Neural cell (in vitro differentiated cells): ENCODE results near the gene ARGLU1. TPM values are rescaled to one million over a fixed set of nuclear protein-coding genes. Genes with fewer than 3 reads are reported as not detected.

Experiments used
- H2AFZ ChIP-seq: fragments of 200-600, 300-800 bp; sonication (generic), shearing (Covaris generic); 2 replicates; pipeline ENCODE4 v1.6.0; 2014; ENCODE audit warnings: low read depth, mild to moderate bottlenecking, antibody characterized with exemption, low read length, moderate library complexity
- H3F3A ChIP-seq: fragments of 200-600 bp; shearing (Covaris generic); 2 replicates; pipeline ENCODE4 v1.6.1; 2016; ENCODE audit warnings: mild to moderate bottlenecking, moderate library complexity, mixed read lengths, antibody characterized with exemption, low read length; ENCODE audit not compliant: insufficient read depth, poor library complexity, severe bottlenecking
- H3K27ac ChIP-seq: fragments of 200-600, 300-800 bp; sonication (generic), shearing (Covaris generic); 2 replicates; pipeline ENCODE4 v1.5.1; 2014; ENCODE audit warnings: mild to moderate bottlenecking, low read length, moderate library complexity
- H3K27me3 ChIP-seq: fragments of 300-800, 200-600 bp; sonication (generic), shearing (Covaris generic); 2 replicates; pipeline ENCODE4 v1.6.0; 2014; ENCODE audit warnings: mild to moderate bottlenecking, low read depth, low read length, moderate library complexity; ENCODE audit not compliant: insufficient read depth
- H3K36me3 ChIP-seq: fragments of 300-800, 200-600 bp; sonication (generic), shearing (Covaris generic); 2 replicates; pipeline ENCODE4 v1.5.1; 2014; ENCODE audit warnings: mild to moderate bottlenecking, antibody characterized with exemption, low read length, moderate library complexity; ENCODE audit not compliant: insufficient read depth
- H3K4me2 ChIP-seq: fragments of 300-800, 200-600 bp; sonication (generic), shearing (Covaris generic); 2 replicates; pipeline ENCODE4 v1.6.0; 2014; ENCODE audit warnings: mild to moderate bottlenecking, low read length
- H3K4me3 ChIP-seq: fragments of 300-800, 200-600 bp; sonication (generic), shearing (Covaris generic); 2 replicates; pipeline ENCODE4 v1.5.1; 2014; ENCODE audit warnings: mild to moderate bottlenecking, low read length, moderate library complexity
- H3K79me2 ChIP-seq: fragments of 200-600 bp; shearing (Covaris generic); replicated peaks from 2 replicates; pipeline ENCODE4 v1.6.0; 2014; ENCODE audit warnings: mild to moderate bottlenecking, low read length, moderate library complexity; ENCODE audit not compliant: insufficient read depth
- H3K9ac ChIP-seq: fragments of 300-800, 200-600 bp; sonication (generic), shearing (Covaris generic); 2 replicates; pipeline ENCODE4 v1.6.1; 2016; ENCODE audit warnings: mild to moderate bottlenecking, low read length, mixed read lengths
- H3K9me2 ChIP-seq: fragments of 200-600 bp; shearing (Covaris generic); 2 replicates; pipeline ENCODE4 v1.6.1; 2016; ENCODE audit warnings: mild to moderate bottlenecking, low read length, mixed read lengths; ENCODE audit not compliant: insufficient read depth
- H3K9me3 ChIP-seq: fragments of 200-600, 300-800 bp; sonication (generic), shearing (Covaris generic); 2 replicates; pipeline ENCODE4 v1.6.1; 2016; ENCODE audit warnings: mild to moderate bottlenecking, mixed run types, low read length, moderate library complexity, mixed read lengths
- H4K20me1 ChIP-seq: fragments of 200-600 bp; shearing (Covaris generic); 2 replicates; pipeline ENCODE4 v1.6.1; 2016; ENCODE audit warnings: mild to moderate bottlenecking, mixed run types; ENCODE audit not compliant: insufficient read depth
- CTCF ChIP-seq: fragments of 450-650 bp; IDR thresholded peaks from 2 replicates; pipeline ENCODE4 v1.5.1; 2014; ENCODE audit warnings: antibody characterized with exemption, mild to moderate bottlenecking, moderate library complexity; ENCODE audit not compliant: poor library complexity, severe bottlenecking
- EP300 ChIP-seq: fragments of 450-650 bp; conservative IDR thresholded peaks from 2 replicates; pipeline ENCODE4 v1.6.1; 2014; ENCODE audit warnings: antibody characterized with exemption, mild to moderate bottlenecking, moderate library complexity; ENCODE audit not compliant: poor library complexity, severe bottlenecking
- EZH2 ChIP-seq: fragments of 200-600, 300-800 bp; shearing (Covaris generic), sonication (generic); IDR thresholded peaks from 2 replicates; pipeline ENCODE4 v1.6.1; 2014; ENCODE audit warnings: antibody characterized with exemption, low read length, borderline replicate concordance, mild to moderate bottlenecking; ENCODE audit not compliant: insufficient read depth, poor library complexity, severe bottlenecking
- MXI1 ChIP-seq: fragments of 450-650 bp; conservative IDR thresholded peaks from 2 replicates; pipeline ENCODE4 v1.6.1; 2014; ENCODE audit warnings: antibody characterized with exemption, mild to moderate bottlenecking; ENCODE audit not compliant: poor library complexity, severe bottlenecking
- POLR2AphosphoS5 ChIP-seq: IDR thresholded peaks from 2 replicates; pipeline ENCODE4 v1.6.1; 2012
- RAD21 ChIP-seq: fragments of 450-650 bp; conservative IDR thresholded peaks from 2 replicates; pipeline ENCODE4 v1.6.1; 2014; ENCODE audit warnings: antibody characterized with exemption, mild to moderate bottlenecking, moderate library complexity
- REST ChIP-seq: IDR thresholded peaks from 2 replicates; pipeline ENCODE4 v1.6.1; 2012; ENCODE audit warnings: borderline replicate concordance
- SMC3 ChIP-seq: fragments of 450-650 bp; conservative IDR thresholded peaks from 2 replicates; pipeline ENCODE4 v1.6.1; 2014; ENCODE audit warnings: antibody characterized with exemption, mild to moderate bottlenecking, moderate library complexity; ENCODE audit not compliant: poor library complexity
- TAF1 ChIP-seq: IDR thresholded peaks from 2 replicates; pipeline ENCODE4 v1.6.1; 2012; ENCODE audit warnings: low read depth
- polyA plus RNA-seq: library from polyadenylated mRNA; depleted of rRNA; stranded (reverse); fragments of >200 nt; gene quantifications from 2 replicates; pipeline ENCODE4 v1.2.3, GENCODE V29; 2014

ARGLU1 gene
- polyA plus RNA-seq, 1 donor from 2014 or later, result 967 TPM

GRCh38 chr13:106573868-106574267 lies 5.9 kb upstream of the ARGLU1 start:
- Histone ChIP-seq H3K9ac (no peak overlapping the region), H3K4me2 (no peak overlapping the region), H3K79me2 (no peaks in the 10 kb centered on the region), H3K4me3 (no peak overlapping the region), H3K27me3 (no peaks in the 10 kb centered on the region), H3K36me3 (no peaks in the 10 kb centered on the region), H3K9me3 (no peaks in the 10 kb centered on the region), H2AFZ (no peak overlapping the region), H4K20me1 (no peaks in the 10 kb centered on the region), H3K9me2 (no peaks in the 10 kb centered on the region), H3K27ac (no peak overlapping the region), H3F3A (no peaks in the 10 kb centered on the region)
- TF ChIP-seq SMC3, result no peak

- no peaks in the 10 kb centered on the region for H4K20me1 ChIP-seq
- no peak for TF ChIP-seq EP300
- TF ChIP-seq TAF1, result no peak
- TF ChIP-seq POLR2AphosphoS5, result no peak
- no peak for TF ChIP-seq REST
- no peak for TF ChIP-seq MXI1
- TF ChIP-seq RAD21, result no peak
- no peak for TF ChIP-seq EZH2
- TF ChIP-seq CTCF, result no peak
- no peak for TF ChIP-seq SMC3
- H3K36me3 ChIP-seq, result no peaks in the 10 kb centered on the region
- no peaks in the 10 kb centered on the region for H3F3A ChIP-seq
- no peaks in the 10 kb centered on the region for H3K9me3 ChIP-seq
- H3K79me2 ChIP-seq, result no peaks in the 10 kb centered on the region
- no peak overlapping the region for H3K4me2 ChIP-seq
- no peak overlapping the region for H2AFZ ChIP-seq
- no peak overlapping the region for H3K4me3 ChIP-seq
- no peak overlapping the region for H3K9ac ChIP-seq
- no peaks in the 10 kb centered on the region for H3K27me3 ChIP-seq
- no peaks in the 10 kb centered on the region for H3K9me2 ChIP-seq
- no peak overlapping the region for H3K27ac ChIP-seq
Measured at GRCh38 chr13:106573284-106573846, 5.4 kb upstream of the ARGLU1 start.

GRCh38 chr13:106570299-106570852 lies 2.4 kb upstream of the ARGLU1 start:
- H3K9ac ChIP-seq, result no peak overlapping the region
- no peak overlapping the region for H2AFZ ChIP-seq
- no peaks in the 10 kb centered on the region for H3K36me3 ChIP-seq
- no peak overlapping the region for H3K4me2 ChIP-seq
- no peak overlapping the region for H3K4me3 ChIP-seq
- H3K27me3 ChIP-seq, result no peaks in the 10 kb centered on the region
- TF ChIP-seq REST, result no peak
- no peaks in the 10 kb centered on the region for H3K9me3 ChIP-seq
- no peaks in the 10 kb centered on the region for H3K9me2 ChIP-seq
- H3K79me2 ChIP-seq, result peaks cover 18% of the 10 kb centered on the region
- H3F3A ChIP-seq, result no peaks in the 10 kb centered on the region
- H4K20me1 ChIP-seq, result peaks cover 15% of the 10 kb centered on the region
- no peak overlapping the region for H3K27ac ChIP-seq
